CD4-positive, alpha-beta T cell (primary cell): ENCODE data around the gene SFMBT1. TPM values are rescaled to one million over a fixed set of nuclear protein-coding genes. Genes with fewer than 3 reads are reported as not detected.
A peak's percentile ranks its signal among the peaks of the same experiment; 100 is the strongest.

Experiments used
- ATAC-seq: fragments of 200-7000 bp; cut with Tn5 transposase; one replicate; pipeline ENCODE4 v1.10.0; 2022; ENCODE audit warnings: mild to moderate bottlenecking; ENCODE audit not compliant: poor library complexity
- CTCF ChIA-PET: fragments of 350-600 bp; sonication (Branson Sonifier 250); formaldehyde crosslinking; loops from one replicate; lab custom pipeline; 2021; ENCODE audit warnings: antibody characterized with exemption, inconsistent platforms; lab: Charles Lee
- POLR2A ChIA-PET: fragments of 350-600 bp; sonication (Branson Sonifier 250); formaldehyde crosslinking; loops from one replicate; lab custom pipeline; 2021; ENCODE audit warnings: antibody characterized with exemption, inconsistent platforms; lab: Charles Lee
- DNase-seq, 14 experiments: peaks; one replicate each; pipeline ENCODE4 v3.0.0-alpha.2; 2013 to 2020; ENCODE audit warnings: mixed read lengths in 2 of 14
- H3K27ac ChIP-seq, 2 donors: one replicate each; pipeline versions ENCODE4 v1.5.1 to v1.7.0; 2013; ENCODE audit warnings: low read length in 2 of 2, low read depth in 1 of 2, mild to moderate bottlenecking in 1 of 2
- H3K27me3 ChIP-seq, 2 experiments: 1 replicate in 1 of 2; 2 replicates in 1 of 2; pipeline versions ENCODE4 v1.6.1 to v1.7.0; 2013; ENCODE audit warnings: low read length in 2 of 2, control low read depth in 1 of 2, mild to moderate bottlenecking in 1 of 2, moderate library complexity in 1 of 2; ENCODE audit not compliant: insufficient read depth in 2 of 2, control insufficient read depth in 1 of 2
- H3K36me3 ChIP-seq: one replicate; pipeline ENCODE4 v1.6.1; 2013; ENCODE audit warnings: low read length, control low read depth; ENCODE audit not compliant: insufficient read depth
- H3K4me1 ChIP-seq: one replicate; pipeline ENCODE4 v1.6.1; 2013; ENCODE audit warnings: low read length, control low read depth; ENCODE audit not compliant: insufficient read depth
- H3K4me3 ChIP-seq: one replicate; pipeline ENCODE4 v1.5.1; 2013; ENCODE audit warnings: mild to moderate bottlenecking, low read length, moderate library complexity
- H3K9me3 ChIP-seq, 2 experiments: 1 replicate in 1 of 2; 2 replicates in 1 of 2; pipeline versions ENCODE4 v1.6.1 to v1.7.0; 2013; ENCODE audit warnings: low read length in 2 of 2, mild to moderate bottlenecking in 2 of 2, control low read depth in 1 of 2, moderate library complexity in 1 of 2; ENCODE audit not compliant: control insufficient read depth in 1 of 2, insufficient read depth in 1 of 2
- H3K27ac Mint-ChIP-seq: one replicate; pipeline ENCODE4 v1.8.0; 2020; ENCODE audit warnings: mixed read lengths
- H3K27me3 Mint-ChIP-seq: one replicate; pipeline ENCODE4 v1.8.0; 2021; ENCODE audit warnings: mixed read lengths
- H3K36me3 Mint-ChIP-seq: one replicate; pipeline ENCODE4 v1.8.0; 2021; ENCODE audit warnings: low read depth, mixed read lengths
- H3K4me1 Mint-ChIP-seq: one replicate; pipeline ENCODE4 v1.8.0; 2021; ENCODE audit warnings: low read depth, mixed read lengths
- H3K4me3 Mint-ChIP-seq: one replicate; pipeline ENCODE4 v1.8.0; 2020; ENCODE audit warnings: mild to moderate bottlenecking, mixed read lengths
- H3K9me3 Mint-ChIP-seq: one replicate; pipeline ENCODE4 v1.8.0; 2020; ENCODE audit warnings: mixed read lengths
- CTCF ChIP-seq: fragments of 200-600 bp; IDR thresholded peaks from one replicate; pipeline ENCODE4 v1.8.0; 2022; ENCODE audit warnings: antibody characterized with exemption, mild to moderate bottlenecking
- intact Hi-C, 2 experiments: fragments of 100-400 bp; cut with DNase I in 1 of 2; cut with micrococcal nuclease in 1 of 2; formaldehyde crosslinking; loops; one replicate each; pipeline versions ENCODE4 v1.15.1 to v1.9.0; 2023 to 2025; cut with DNase I, micrococcal nuclease
- total RNA-seq, 174 experiments: library from RNA in 2 of 174; stranded (reverse) in 2 of 174; gene quantifications; one replicate each; pipeline ENCODE4 v1.2.3 and lab custom pipeline; 2021 to 2026

SFMBT1 gene
- total RNA-seq, 2 experiments from 2014 or later = 54.3 to 55.9 TPM

DNA sequence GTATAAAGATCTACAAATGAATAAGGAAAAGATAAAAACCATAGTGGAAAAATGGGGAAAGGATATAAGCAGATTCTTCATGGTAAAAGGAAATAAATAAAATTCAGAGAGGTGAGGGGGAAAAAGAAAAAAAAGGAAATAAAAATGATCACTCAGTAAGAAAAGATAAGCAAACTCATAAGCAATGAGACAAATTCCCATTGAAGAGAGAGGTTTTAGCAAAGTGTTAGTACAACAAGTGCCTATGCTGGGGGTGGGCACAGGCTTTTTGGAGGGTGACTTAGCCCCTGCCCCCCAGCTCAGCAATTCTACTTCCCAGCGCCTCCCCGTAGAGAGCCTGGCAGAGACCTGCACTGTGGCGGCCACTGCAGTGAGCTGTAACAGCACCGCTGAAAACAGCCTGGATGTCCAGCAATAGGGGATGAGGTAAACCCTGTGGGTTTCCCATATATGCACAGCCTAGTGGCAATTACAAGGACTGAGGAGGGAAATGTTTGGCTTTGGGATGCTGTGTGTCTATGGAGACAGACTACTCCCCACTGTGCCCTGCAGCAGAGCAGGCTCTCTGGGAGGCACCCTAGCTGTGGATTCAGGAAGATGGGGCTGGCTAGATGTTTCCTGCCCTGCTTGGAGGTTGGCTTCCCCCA is 23.7 kb upstream of the SFMBT1 start:
- H3K4me1 ChIP-seq = peaks cover 25% of the 10 kb centered on the region
- ChIA-PET POLR2A (no interaction called here), CTCF (no interaction called here)
- peak overlapping the region; percentile 47 for H3K27ac Mint-ChIP-seq
- H3K27me3 ChIP-seq = no peaks in the 10 kb centered on the region
- H3K36me3 ChIP-seq = no peaks in the 10 kb centered on the region
- ATAC-seq (no peak), DNase-seq (no peak)
- TF ChIP-seq CTCF = no peak
- H3K9me3 ChIP-seq = no peaks in the 10 kb centered on the region
- H3K4me1 Mint-ChIP-seq = peaks cover 24% of the 10 kb centered on the region
- H3K4me3 ChIP-seq = no peak overlapping the region
- H3K27me3 Mint-ChIP-seq = no peaks in the 10 kb centered on the region
- H3K4me3 Mint-ChIP-seq = peak overlapping the region; percentile 51
- H3K27ac ChIP-seq = no peak overlapping the region
- intact Hi-C loops = loop anchor here (2.0 to 5.0 kb wide), 4 partner anchors 23 to 597 kb away; partner anchors contain the start of gene SFMBT1 (in 1 of the 2)
- no peaks in the 10 kb centered on the region for H3K36me3 Mint-ChIP-seq
- H3K9me3 Mint-ChIP-seq = no peaks in the 10 kb centered on the region

DNA sequence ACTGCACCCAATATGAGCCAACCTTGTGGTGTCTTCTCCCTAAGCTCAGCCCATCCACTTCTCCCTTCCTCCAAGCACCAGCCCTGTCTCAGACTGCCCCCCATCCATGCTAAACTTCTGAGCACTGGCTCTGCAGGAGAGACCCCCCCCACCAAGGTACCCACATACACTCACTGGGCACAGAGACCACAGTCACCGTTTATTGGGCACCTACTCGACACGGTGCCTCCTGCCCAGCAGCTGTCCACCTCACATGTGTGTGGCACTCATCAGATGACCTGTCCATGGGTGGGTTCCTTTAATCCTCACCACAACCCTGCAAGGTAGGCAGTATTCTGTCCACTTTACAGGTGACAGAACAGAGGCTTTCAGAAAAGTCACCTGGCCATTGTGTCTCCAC is 22.3 kb upstream of the SFMBT1 start:
- no peaks in the 10 kb centered on the region for H3K9me3 Mint-ChIP-seq
- no peaks in the 10 kb centered on the region for H3K36me3 ChIP-seq
- H3K36me3 Mint-ChIP-seq = no peaks in the 10 kb centered on the region
- no peak overlapping the region for H3K4me3 Mint-ChIP-seq
- no peak overlapping the region for H3K4me3 ChIP-seq
- no peaks in the 10 kb centered on the region for H3K27me3 ChIP-seq
- H3K9me3 ChIP-seq = no peaks in the 10 kb centered on the region
- no peak overlapping the region for H3K27ac ChIP-seq
- ChIA-PET CTCF (no interaction called here), POLR2A (no interaction called here)
- ATAC-seq (no peak), DNase-seq (no peak)
- intact Hi-C loops = no loop called here
- TF ChIP-seq CTCF = no peak
- H3K27ac Mint-ChIP-seq = no peak overlapping the region
- H3K4me1 Mint-ChIP-seq = peaks cover 20% of the 10 kb centered on the region
- H3K4me1 ChIP-seq = peaks cover 19% of the 10 kb centered on the region
- H3K27me3 Mint-ChIP-seq = no peaks in the 10 kb centered on the region

GRCh38 chr3:53067567-53067966 is 21.7 kb upstream of the SFMBT1 start:
- Mint-ChIP-seq H3K36me3 (no peaks in the 10 kb centered on the region), H3K4me3 (no peak overlapping the region), H3K27ac (no peak overlapping the region), H3K4me1 (peaks cover 14% of the 10 kb centered on the region), H3K9me3 (no peaks in the 10 kb centered on the region), H3K27me3 (no peaks in the 10 kb centered on the region)
- Histone ChIP-seq H3K27ac (no peak overlapping the region), H3K27me3 (no peaks in the 10 kb centered on the region), H3K4me3 (no peak overlapping the region), H3K4me1 (peaks cover 13% of the 10 kb centered on the region), H3K9me3 (no peaks in the 10 kb centered on the region), H3K36me3 (no peaks in the 10 kb centered on the region)
- ChIA-PET POLR2A (interaction anchor here (0.7 kb wide), 1 partner anchor 23 kb away, joined by 3 read pairs; no protein-coding TSS in a partner anchor), CTCF (no interaction called here)
- no peak for DNase-seq
- no peak for TF ChIP-seq CTCF
- intact Hi-C loops = no loop called here
- ATAC-seq = no peak
